ENCODE measurements around the gene BTBD17.

- TF ChIP-seq CTCF (IDR thresholded peaks at IDR 0.05), result no peak
- no peak for TF ChIP-seq POLR2AphosphoS5 (IDR thresholded peaks at IDR 0.05)
- no peak for TF ChIP-seq POLR2A (IDR thresholded peaks at IDR 0.05)
- no peak for TF ChIP-seq EP300 (IDR thresholded peaks at IDR 0.05)
These were observed 51.8 kb downstream of the BTBD17 start for GRCh38 chr17:74309902-74310301.
